ENCODE data around the gene EXOC2.

GRCh38 chr6:658244-658643 is 34.7 kb downstream of the EXOC2 start:
- TF ChIP-seq CTCF (conservative IDR thresholded peaks at IDR 0.05) (no peak), ZFX (IDR thresholded peaks at IDR 0.05) (no peak)

Data from C4-2B (cell line).